ENCODE results near the gene HEY2. TPM values are rescaled to one million over a fixed set of nuclear protein-coding genes. Genes with fewer than 3 reads are reported as not detected.

Gene HEY2
- total RNA-seq, 1 experiment from 2014 or later = not detected

DNA sequence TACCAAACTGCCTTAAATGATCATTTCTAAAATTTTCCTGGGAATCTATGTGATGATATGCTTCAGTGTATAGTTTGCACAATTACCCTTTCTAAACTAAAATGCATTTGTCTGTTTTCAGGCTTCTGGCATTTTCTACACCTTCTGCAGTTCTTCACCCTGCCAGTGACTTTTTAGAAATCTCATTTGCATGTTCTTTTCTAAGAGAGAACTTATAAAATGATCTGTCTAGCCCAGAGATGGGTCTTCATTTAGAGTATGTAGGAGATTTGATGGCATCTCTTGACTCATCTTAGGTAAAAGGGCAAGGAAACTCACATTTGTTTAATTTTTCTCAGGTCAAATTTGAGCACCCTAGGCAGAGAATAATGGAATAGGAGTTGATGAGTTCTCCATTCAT lies 59.2 kb downstream of the HEY2 start:
- in situ Hi-C loops (cut with HindIII; ENCODE audit: low pct_unique_long_range_greater_than_20kb, low sequenced_read_pairs) = no loop called here
- no peak for ATAC-seq
- Histone ChIP-seq H3K9me3 (ENCODE audit: control insufficient read depth, insufficient read depth, low read depth, low read length) (no peaks in the 10 kb centered on the region), H3K27me3 (ENCODE audit: control insufficient read depth, insufficient read depth, low read length) (no peaks in the 10 kb centered on the region), H3K4me3 (ENCODE audit: low read depth in 2 of 2, low read length in 2 of 2) (no peak overlapping the region), H3K27ac (ENCODE audit: low read length) (no peak overlapping the region), H3K36me3 (ENCODE audit: control insufficient read depth, insufficient read depth, low read length) (no peaks in the 10 kb centered on the region), H3K4me1 (ENCODE audit: control insufficient read depth, insufficient read depth, low read length) (peaks cover 3% of the 10 kb centered on the region; the same call in 1 of the 2 replicates)
- no TSS peak for BruUV-seq (replicated peaks)
- no peak for DNase-seq (ENCODE audit: low read depth, low spot score)
- TF ChIP-seq, protein P1, sequence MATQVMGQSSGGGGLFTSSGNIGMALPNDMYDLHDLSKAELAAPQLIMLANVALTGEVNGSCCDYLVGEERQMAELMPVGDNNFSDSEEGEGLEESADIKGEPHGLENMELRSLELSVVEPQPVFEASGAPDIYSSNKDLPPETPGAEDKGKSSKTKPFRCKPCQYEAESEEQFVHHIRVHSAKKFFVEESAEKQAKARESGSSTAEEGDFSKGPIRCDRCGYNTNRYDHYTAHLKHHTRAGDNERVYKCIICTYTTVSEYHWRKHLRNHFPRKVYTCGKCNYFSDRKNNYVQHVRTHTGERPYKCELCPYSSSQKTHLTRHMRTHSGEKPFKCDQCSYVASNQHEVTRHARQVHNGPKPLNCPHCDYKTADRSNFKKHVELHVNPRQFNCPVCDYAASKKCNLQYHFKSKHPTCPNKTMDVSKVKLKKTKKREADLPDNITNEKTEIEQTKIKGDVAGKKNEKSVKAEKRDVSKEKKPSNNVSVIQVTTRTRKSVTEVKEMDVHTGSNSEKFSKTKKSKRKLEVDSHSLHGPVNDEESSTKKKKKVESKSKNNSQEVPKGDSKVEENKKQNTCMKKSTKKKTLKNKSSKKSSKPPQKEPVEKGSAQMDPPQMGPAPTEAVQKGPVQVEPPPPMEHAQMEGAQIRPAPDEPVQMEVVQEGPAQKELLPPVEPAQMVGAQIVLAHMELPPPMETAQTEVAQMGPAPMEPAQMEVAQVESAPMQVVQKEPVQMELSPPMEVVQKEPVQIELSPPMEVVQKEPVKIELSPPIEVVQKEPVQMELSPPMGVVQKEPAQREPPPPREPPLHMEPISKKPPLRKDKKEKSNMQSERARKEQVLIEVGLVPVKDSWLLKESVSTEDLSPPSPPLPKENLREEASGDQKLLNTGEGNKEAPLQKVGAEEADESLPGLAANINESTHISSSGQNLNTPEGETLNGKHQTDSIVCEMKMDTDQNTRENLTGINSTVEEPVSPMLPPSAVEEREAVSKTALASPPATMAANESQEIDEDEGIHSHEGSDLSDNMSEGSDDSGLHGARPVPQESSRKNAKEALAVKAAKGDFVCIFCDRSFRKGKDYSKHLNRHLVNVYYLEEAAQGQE (IDR thresholded peaks at IDR 0.05; ENCODE audit: insufficient read depth in 1 of 2, low read depth in 2 of 2, low read length in 1 of 2) = no peak
- no peak for TF ChIP-seq TCF7L2 (IDR thresholded peaks at IDR 0.05; ENCODE audit: low read depth, low read length)
- CTCF ChIA-PET = no interaction called here
- POLR2A ChIA-PET = no interaction called here
- intact Hi-C loops (cut with micrococcal nuclease; ENCODE audit: unreplicated experiment) = no loop called here

DNA sequence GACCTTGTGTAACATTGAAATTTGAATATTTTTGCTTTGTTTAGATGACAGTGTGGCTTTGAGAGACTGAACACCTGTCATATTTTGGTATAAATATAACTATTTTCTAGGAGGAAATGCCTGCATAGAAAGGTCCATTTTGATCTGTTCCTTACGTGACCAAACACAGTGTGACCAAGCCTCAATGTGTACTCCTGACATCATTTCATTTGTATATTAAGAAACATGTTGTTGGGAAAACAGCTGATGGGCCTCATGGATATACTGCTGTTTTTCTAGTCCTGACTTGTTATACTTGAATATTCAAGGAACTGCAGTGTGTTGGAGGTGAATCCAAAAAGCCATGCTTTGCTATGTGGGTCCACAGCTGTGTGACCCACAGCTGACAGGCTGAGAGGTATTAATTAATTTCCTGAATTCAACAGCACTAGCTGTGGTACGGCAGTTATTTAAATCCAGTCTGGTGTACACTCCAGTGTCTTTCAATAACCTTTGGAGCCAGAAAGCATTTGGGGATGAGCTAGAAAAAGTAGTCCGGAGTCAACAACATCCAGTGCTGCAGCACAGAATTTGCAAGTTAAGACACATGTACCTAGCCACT lies 60.2 kb downstream of the HEY2 start:
- Histone ChIP-seq H3K4me3 (ENCODE audit: low read depth in 2 of 2, low read length in 2 of 2) (no peak overlapping the region), H3K27ac (ENCODE audit: low read length) (no peak overlapping the region), H3K36me3 (ENCODE audit: control insufficient read depth, insufficient read depth, low read length) (no peaks in the 10 kb centered on the region), H3K9me3 (ENCODE audit: control insufficient read depth, insufficient read depth, low read depth, low read length) (no peaks in the 10 kb centered on the region), H3K27me3 (ENCODE audit: control insufficient read depth, insufficient read depth, low read length) (no peaks in the 10 kb centered on the region), H3K4me1 (ENCODE audit: control insufficient read depth, insufficient read depth, low read length) (peaks cover 4% of the 10 kb centered on the region)
- no peak for ATAC-seq
- TF ChIP-seq SIN3A (IDR thresholded peaks at IDR 0.05; ENCODE audit: borderline replicate concordance, insufficient read depth, low read depth, low read length) (no peak), CTCF (IDR thresholded peaks at IDR 0.05) (no peak), POLR2AphosphoS5 (IDR thresholded peaks at IDR 0.05; ENCODE audit: low read depth, low read length) (no peak), TCF7L2 (IDR thresholded peaks at IDR 0.05; ENCODE audit: low read depth, low read length) (no peak)
- TF ChIP-seq, protein P1 (IDR thresholded peaks at IDR 0.05; ENCODE audit: insufficient read depth in 1 of 2, low read depth in 2 of 2, low read length in 1 of 2) = no peak
- CTCF ChIA-PET = no interaction called here
- no peak for DNase-seq (ENCODE audit: low read depth, low spot score)
- intact Hi-C loops (cut with micrococcal nuclease; ENCODE audit: unreplicated experiment) = no loop called here
- BruUV-seq (replicated peaks) = no TSS peak
- POLR2A ChIA-PET = no interaction called here
- in situ Hi-C loops (cut with HindIII; ENCODE audit: low pct_unique_long_range_greater_than_20kb, low sequenced_read_pairs) = no loop called here
